Measurements from ENCODE around the gene TTYH2.

The TTYH2 gene

GRCh38 chr17:74201250-74201649 lies 12.1 kb upstream of the TTYH2 start:
- TF ChIP-seq CTCF (IDR thresholded peaks at IDR 0.05; ENCODE audit: insufficient read depth, low read depth, low read length, missing control alignments), result no peak
- peak; percentile 66 for DNase-seq (ENCODE audit: low read depth)
- no peak overlapping the region for H3K4me3 ChIP-seq (ENCODE audit: low read length)

- no peak for DNase-seq (ENCODE audit: low read depth)
- TF ChIP-seq CTCF (IDR thresholded peaks at IDR 0.05; ENCODE audit: insufficient read depth, low read depth, low read length, missing control alignments), result no peak
- H3K4me3 ChIP-seq (ENCODE audit: low read length), result no peak overlapping the region
Measured at GRCh38 chr17:74201948-74202347, 11.4 kb upstream of the TTYH2 start.

- DNase-seq (ENCODE audit: low read depth), result peak; percentile 19
- peak overlapping the region; percentile 98 for H3K4me3 ChIP-seq (ENCODE audit: low read length)
- no peak for TF ChIP-seq CTCF (IDR thresholded peaks at IDR 0.05; ENCODE audit: insufficient read depth, low read depth, low read length, missing control alignments)
Measured at GRCh38 chr17:74202938-74203337, 10.4 kb upstream of the TTYH2 start.

- peak within 1 kb of the TSS; percentile 98 for H3K4me3 ChIP-seq (ENCODE audit: low read length)
- peak; percentile 98 for DNase-seq (ENCODE audit: low read depth)
- TF ChIP-seq CTCF (IDR thresholded peaks at IDR 0.05; ENCODE audit: insufficient read depth, low read depth, low read length, missing control alignments), result peak; percentile 92
Measured at GRCh38 chr17:74203439-74204240, 9.7 kb upstream of the TTYH2 start, which contains the start of gene RPL38. TSS of gene RPL38 (plus strand) at chr17:74203678. CDS start at chr17:74203956, 278 bp downstream.

- TF ChIP-seq CTCF (IDR thresholded peaks at IDR 0.05; ENCODE audit: insufficient read depth, low read depth, low read length, missing control alignments), result no peak
- no peak for DNase-seq (ENCODE audit: low read depth)
- peak overlapping the region; percentile 98 for H3K4me3 ChIP-seq (ENCODE audit: low read length)
Measured at GRCh38 chr17:74204474-74204873, 8.9 kb upstream of the TTYH2 start.

GRCh38 chr17:74205274-74205673 lies 8.1 kb upstream of the TTYH2 start:
- no peak for DNase-seq (ENCODE audit: low read depth)
- peak overlapping the region; percentile 98 for H3K4me3 ChIP-seq (ENCODE audit: low read length)
- TF ChIP-seq CTCF (IDR thresholded peaks at IDR 0.05; ENCODE audit: insufficient read depth, low read depth, low read length, missing control alignments), result no peak
